ENCODE measurements around the gene TGFBR3.

DNA sequence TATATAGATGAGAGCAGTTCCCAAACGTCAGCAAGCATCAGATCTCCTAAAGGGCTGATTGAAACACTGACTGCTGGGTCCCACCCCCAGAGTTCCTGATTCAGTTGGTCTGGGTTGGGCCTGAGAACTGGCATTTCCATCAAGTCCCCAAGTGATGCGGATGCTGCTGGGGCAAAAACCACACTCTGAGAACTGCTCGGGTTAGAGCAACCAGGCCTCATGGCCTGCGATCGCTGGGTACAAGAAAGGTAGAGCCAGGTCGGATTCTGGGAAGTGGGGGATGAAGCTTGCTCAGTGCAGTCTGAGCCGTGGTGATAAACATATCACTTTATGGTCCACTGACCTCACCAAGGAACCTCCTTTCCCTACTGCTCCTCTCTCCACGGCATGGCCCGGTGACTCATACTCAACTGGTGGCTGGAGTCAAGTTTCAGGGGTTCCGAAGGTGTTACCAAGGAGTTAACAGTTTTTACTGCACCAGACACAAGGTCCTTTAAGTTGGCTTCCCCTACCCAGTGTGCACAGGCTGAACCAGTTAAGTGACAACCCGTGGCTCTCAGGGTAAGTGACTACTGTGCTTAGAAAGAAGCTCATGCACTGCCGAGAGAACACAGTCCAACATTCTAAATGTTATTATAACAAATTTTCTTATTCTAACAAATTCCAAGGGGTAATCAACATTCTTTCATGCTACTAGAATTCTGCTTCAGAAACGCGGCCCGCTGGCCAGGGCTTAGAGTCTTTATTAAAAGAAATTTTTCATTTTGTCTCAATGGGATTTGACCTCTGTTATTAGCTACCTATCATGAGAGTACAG lies 153.5 kb downstream of the TGFBR3 start:
- TF ChIP-seq, protein P1, sequence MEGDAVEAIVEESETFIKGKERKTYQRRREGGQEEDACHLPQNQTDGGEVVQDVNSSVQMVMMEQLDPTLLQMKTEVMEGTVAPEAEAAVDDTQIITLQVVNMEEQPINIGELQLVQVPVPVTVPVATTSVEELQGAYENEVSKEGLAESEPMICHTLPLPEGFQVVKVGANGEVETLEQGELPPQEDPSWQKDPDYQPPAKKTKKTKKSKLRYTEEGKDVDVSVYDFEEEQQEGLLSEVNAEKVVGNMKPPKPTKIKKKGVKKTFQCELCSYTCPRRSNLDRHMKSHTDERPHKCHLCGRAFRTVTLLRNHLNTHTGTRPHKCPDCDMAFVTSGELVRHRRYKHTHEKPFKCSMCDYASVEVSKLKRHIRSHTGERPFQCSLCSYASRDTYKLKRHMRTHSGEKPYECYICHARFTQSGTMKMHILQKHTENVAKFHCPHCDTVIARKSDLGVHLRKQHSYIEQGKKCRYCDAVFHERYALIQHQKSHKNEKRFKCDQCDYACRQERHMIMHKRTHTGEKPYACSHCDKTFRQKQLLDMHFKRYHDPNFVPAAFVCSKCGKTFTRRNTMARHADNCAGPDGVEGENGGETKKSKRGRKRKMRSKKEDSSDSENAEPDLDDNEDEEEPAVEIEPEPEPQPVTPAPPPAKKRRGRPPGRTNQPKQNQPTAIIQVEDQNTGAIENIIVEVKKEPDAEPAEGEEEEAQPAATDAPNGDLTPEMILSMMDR (IDR thresholded peaks at IDR 0.05) = no peak
- TF ChIP-seq POLR2A (IDR thresholded peaks at IDR 0.05) (no peak), EP300 (IDR thresholded peaks at IDR 0.05; ENCODE audit: low read depth) (no peak), POLR2AphosphoS5 (IDR thresholded peaks at IDR 0.05) (no peak)
